Sigmoid colon (tissue), 7 donors: ENCODE measurements around the gene RNF212B. TPM values are rescaled to one million over a fixed set of nuclear protein-coding genes. Genes with fewer than 3 reads are reported as not detected.

ENCODE experiments used
- DNase-seq: peaks from one replicate; pipeline ENCODE4 v3.0.0-alpha.2; 2019
- H3K27ac ChIP-seq, 4 donors: fragments of 200-600 bp; sonication (generic); one replicate each; pipeline ENCODE4 v1.5.1; 2016 to 2019; ENCODE audit warnings: mild to moderate bottlenecking in 1 of 4
- H3K27me3 ChIP-seq, 3 donors: fragments of 200-600 bp; sonication (generic); one replicate each; pipeline ENCODE4 v1.5.1; 2019; ENCODE audit warnings: mild to moderate bottlenecking in 1 of 3
- H3K36me3 ChIP-seq, 4 donors: fragments of 200-600 bp; sonication (generic); one replicate each; pipeline ENCODE4 v1.5.1; 2016 to 2019
- H3K4me1 ChIP-seq, 4 donors: fragments of 200-600 bp; sonication (generic); one replicate each; pipeline ENCODE4 v1.5.1; 2017 to 2019
- H3K4me3 ChIP-seq, 4 donors: fragments of 200-600 bp; sonication (generic); one replicate each; pipeline ENCODE4 v1.5.1; 2017 to 2019; ENCODE audit warnings: mild to moderate bottlenecking in 2 of 4, moderate library complexity in 1 of 4
- H3K9me3 ChIP-seq, 4 donors: fragments of 200-600 bp in 3 of 4; sonication (generic) in 3 of 4; one replicate each; pipeline versions ENCODE4 v1.5.1 to v1.6.1; 2013 to 2019
- CTCF ChIP-seq, 4 experiments: fragments of 450-650 bp in 3 of 4; fragments of 200-600 bp in 1 of 4; IDR thresholded peaks; one replicate each; pipeline ENCODE4 v1.5.1; 2016 to 2019; ENCODE audit warnings: antibody characterized with exemption in 4 of 4, mild to moderate bottlenecking in 3 of 4, moderate library complexity in 2 of 4
- EP300 ChIP-seq, 4 donors: sonication (generic); formaldehyde crosslinking; IDR thresholded peaks; one replicate each; pipeline ENCODE4 v1.6.1; 2017; ENCODE audit warnings: antibody characterized with exemption in 4 of 4
- POLR2A ChIP-seq, 2 donors: fragments of 450-650 bp; IDR thresholded peaks; one replicate each; pipeline ENCODE4 v1.6.1; 2016; ENCODE audit warnings: antibody characterized with exemption in 2 of 2, mild to moderate bottlenecking in 2 of 2, moderate library complexity in 2 of 2
- POLR2AphosphoS5 ChIP-seq, 4 donors: sonication (generic); formaldehyde crosslinking; IDR thresholded peaks; one replicate each; pipeline ENCODE4 v1.6.1; 2017; ENCODE audit warnings: antibody characterized with exemption in 4 of 4
- WGBS, 2 donors: extraction: QIAGEN DNeasy Blood & Tissue Kit; methylation state at CpG; one replicate each; pipeline ENCODE4 v1.1.7; 2013; 5-methylcytosine and 5-hydroxymethylcytosine counted together
- intact Hi-C: fragments of 100-400 bp; cut with DNase I; formaldehyde crosslinking; loops from one replicate; pipeline ENCODE4 v1.15.1; 2023
- polyA plus RNA-seq, 3 donors: library from polyadenylated mRNA; stranded (reverse); fragments of 200-250 nt; gene quantifications; one replicate each; pipeline ENCODE4 v1.2.3, GENCODE V29; 2013
- total RNA-seq, 4 donors: library from RNA; depleted of rRNA; stranded (reverse); fragments of >200 nt; gene quantifications; one replicate each; pipeline ENCODE4 v1.1.0, GENCODE V29; 2016
- donor health status: healthy with polysubstance abuse.
- donor health status: Bipolar disorder and iron deficiency.
- donor health status: healthy.

RNF212B gene
- total and polyA plus RNA-seq, 7 donors, result not detected

- Histone ChIP-seq H3K4me1 (peaks cover 0 to 54% (median 49%) of the 10 kb centered on the region in 4 donors), H3K27me3 (no peaks in the 10 kb centered on the region)
- 2 to 5% methylated on average over 24 of the region's 24 CpGs for WGBS, 2 donors
Observed at GRCh38 chr14:23306412-23307145, 68.8 kb downstream of the RNF212B start, which contains the start of gene BCL2L2. BCL2L2 (plus strand) TSS chr14:23306833; CDS start chr14:23307768, 935 bp downstream.

GRCh38 chr14:23307146-23307530, 69.4 kb downstream of the RNF212B start:
- peak overlapping the region; percentile 63 to 86 (median 78) for H3K4me3 ChIP-seq
- H3K9me3 ChIP-seq, result no peaks in the 10 kb centered on the region
- H3K4me1 ChIP-seq, result peaks cover 0 to 53% (median 49%) of the 10 kb centered on the region in 4 donors
- DNase-seq, result no peak
- peak overlapping the region; percentile 86 to 90 (median 88) for H3K27ac ChIP-seq
- intact Hi-C loops, result loop anchor here (2.0 to 10.0 kb wide), 4 partner anchors 14 to 838 kb away; partner anchors contain the start of genes ACIN1, C14orf119, EMC9 and PABPN1
- WGBS, 2 donors, result 6 to 27% methylated on average over 5 of the region's 5 CpGs
- peaks cover 0 to 35% (median 5%) of the 10 kb centered on the region in 4 donors for H3K36me3 ChIP-seq
- TF ChIP-seq POLR2AphosphoS5 (IDR thresholded peaks at IDR 0.05) (no peak), EP300 (IDR thresholded peaks at IDR 0.05) (no peak), POLR2A (IDR thresholded peaks at IDR 0.05) (no peak), CTCF (IDR thresholded peaks at IDR 0.05) (no peak)
- H3K27me3 ChIP-seq, result no peaks in the 10 kb centered on the region

More at GRCh38 chr14:23306412-23307145, 68.8 kb downstream of the RNF212B start, which contains the start of gene BCL2L2:
- H3K4me3 ChIP-seq, result peak within 1 kb of the TSS; percentile 63 to 86 (median 78)
- H3K27ac ChIP-seq, result peak within 1 kb of the TSS; percentile 86 to 90 (median 88)
- intact Hi-C loops, result loop anchor here (2.0 to 10.0 kb wide), 4 partner anchors 14 to 838 kb away; partner anchors contain the start of genes ACIN1, C14orf119, EMC9 and PABPN1
- DNase-seq, result peak; percentile 97
- TF ChIP-seq CTCF (IDR thresholded peaks at IDR 0.05), result no peak
- peak in 1 of 2 donors; percentile 77 for TF ChIP-seq POLR2A (IDR thresholded peaks at IDR 0.05)
- peak; percentile 71 to 85 (median 85) for TF ChIP-seq POLR2AphosphoS5 (IDR thresholded peaks at IDR 0.05)
- no peak for TF ChIP-seq EP300 (IDR thresholded peaks at IDR 0.05)
- H3K9me3 ChIP-seq, result no peaks in the 10 kb centered on the region
- peaks cover 0 to 32% (median 5%) of the 10 kb centered on the region in 4 donors for H3K36me3 ChIP-seq

DNA sequence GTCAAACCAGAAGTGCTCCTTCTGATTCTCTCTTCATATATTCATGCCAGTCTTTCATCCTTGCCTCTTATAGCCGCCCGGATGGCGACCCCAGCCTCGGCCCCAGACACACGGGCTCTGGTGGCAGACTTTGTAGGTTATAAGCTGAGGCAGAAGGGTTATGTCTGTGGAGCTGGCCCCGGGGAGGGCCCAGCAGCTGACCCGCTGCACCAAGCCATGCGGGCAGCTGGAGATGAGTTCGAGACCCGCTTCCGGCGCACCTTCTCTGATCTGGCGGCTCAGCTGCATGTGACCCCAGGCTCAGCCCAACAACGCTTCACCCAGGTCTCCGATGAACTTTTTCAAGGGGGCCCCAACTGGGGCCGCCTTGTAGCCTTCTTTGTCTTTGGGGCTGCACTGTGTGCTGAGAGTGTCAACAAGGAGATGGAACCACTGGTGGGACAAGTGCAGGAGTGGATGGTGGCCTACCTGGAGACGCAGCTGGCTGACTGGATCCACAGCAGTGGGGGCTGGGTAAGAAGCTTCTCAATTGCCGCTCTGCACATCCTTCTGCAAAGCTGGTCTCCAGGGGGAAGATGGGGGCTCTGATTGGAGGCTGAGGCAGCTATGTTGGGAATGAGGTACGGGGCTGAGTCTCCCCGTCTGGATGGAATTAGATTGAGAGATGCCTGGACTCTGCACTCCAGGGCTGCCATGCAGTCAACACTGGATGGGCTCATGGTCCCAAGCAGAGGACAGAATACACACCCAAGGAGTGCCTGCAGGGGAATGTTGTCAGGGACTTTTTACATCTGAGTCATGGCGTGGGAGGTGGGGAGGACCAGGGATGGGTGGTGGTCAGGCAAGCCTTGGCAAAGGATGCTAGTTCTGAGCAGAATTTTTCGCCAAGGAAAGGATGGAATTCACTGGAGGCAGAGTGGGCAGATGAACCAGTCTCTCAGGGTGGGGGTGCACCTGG, 70.2 kb downstream of the RNF212B start:
- 90 to 93% methylated on average over 22 of the region's 22 CpGs for WGBS, 2 donors
- intact Hi-C loops, result loop anchor here (2.0 to 10.0 kb wide), 4 partner anchors 13 to 837 kb away; partner anchors contain the start of genes ACIN1, C14orf119, EMC9 and PABPN1
- H3K27me3 ChIP-seq, result no peaks in the 10 kb centered on the region
- no peaks in the 10 kb centered on the region for H3K9me3 ChIP-seq
- H3K4me3 ChIP-seq, result peak overlapping the region in 3 of 4 donors; percentile 63 to 86 (median 77)
- H3K27ac ChIP-seq, result peak overlapping the region; percentile 86 to 90 (median 88)
- DNase-seq, result no peak
- peaks cover 0 to 35% (median 5%) of the 10 kb centered on the region in 4 donors for H3K36me3 ChIP-seq
- TF ChIP-seq CTCF (IDR thresholded peaks at IDR 0.05) (no peak), POLR2A (IDR thresholded peaks at IDR 0.05) (no peak), EP300 (IDR thresholded peaks at IDR 0.05) (no peak), POLR2AphosphoS5 (IDR thresholded peaks at IDR 0.05) (no peak)
- H3K4me1 ChIP-seq, result peaks cover 0 to 49% (median 44%) of the 10 kb centered on the region in 4 donors

- 76 to 86% methylated on average over 17 of the region's 17 CpGs for WGBS, 2 donors
- intact Hi-C loops, result loop anchor here (10.0 kb wide), 3 partner anchors 214 to 836 kb away; partner anchors contain the start of genes ACIN1, C14orf119, EMC9 and PRMT5
Observed at GRCh38 chr14:23308721-23309445, 71.1 kb downstream of the RNF212B start.

More at GRCh38 chr14:23308721-23309445, 71.1 kb downstream of the RNF212B start:
- peak overlapping the region in 1 of 4 donors; percentile 2 for H3K27ac ChIP-seq
- H3K4me3 ChIP-seq, result no peak overlapping the region
- peaks cover 0 to 35% (median 5%) of the 10 kb centered on the region in 4 donors for H3K36me3 ChIP-seq
- TF ChIP-seq POLR2A (IDR thresholded peaks at IDR 0.05) (no peak), CTCF (IDR thresholded peaks at IDR 0.05) (no peak), POLR2AphosphoS5 (IDR thresholded peaks at IDR 0.05) (no peak), EP300 (IDR thresholded peaks at IDR 0.05) (no peak)
- H3K4me1 ChIP-seq, result peaks cover 0 to 46% (median 40%) of the 10 kb centered on the region in 4 donors
- H3K27me3 ChIP-seq, result no peaks in the 10 kb centered on the region
- no peaks in the 10 kb centered on the region for H3K9me3 ChIP-seq
- no peak for DNase-seq
